HEK293 (cell line): Measurements from ENCODE around the gene RYR2.
A peak's percentile ranks its signal among the peaks of the same experiment; 100 is the strongest.

Experiments used
- CTCF ChIA-PET: fragments of 350-600 bp; formaldehyde crosslinking; extraction: SDS; loops from one replicate; lab custom pipeline; 2021; ENCODE audit warnings: antibody characterized with exemption; lab: Yijun Ruan, JAX
- POLR2A ChIA-PET: fragments of 300-600 bp; formaldehyde crosslinking; extraction: SDS; loops from one replicate; lab custom pipeline; 2020; ENCODE audit warnings: antibody characterized with exemption, inconsistent platforms; lab: Yijun Ruan, JAX
- H3K27ac ChIP-seq: fragments of 200-500 bp; sonication (Bioruptor generic); 2 replicates; pipeline ENCODE4 v1.5.1; 2014; ENCODE audit warnings: low read depth, low read length, control low read depth, inconsistent platforms; ENCODE audit errors: extremely low read depth
- H3K36me3 ChIP-seq, 2 experiments: fragments of 200-500 bp in 1 of 2; sonication (Bioruptor generic) in 1 of 2; 1 replicate in 1 of 2; 2 replicates in 1 of 2; pipeline ENCODE4 v1.5.1; 2014 to 2017; ENCODE audit warnings: inconsistent platforms in 2 of 2, low read length in 2 of 2; ENCODE audit not compliant: control insufficient read depth in 2 of 2, insufficient read depth in 1 of 2
- H3K4me1 ChIP-seq: fragments of 200-500 bp; sonication (Bioruptor generic); 2 replicates; pipeline ENCODE4 v1.5.1; 2014; ENCODE audit warnings: mild to moderate bottlenecking, low read length, inconsistent platforms; ENCODE audit not compliant: control insufficient read depth, insufficient read depth
- H3K4me3 ChIP-seq: 2 replicates; pipeline ENCODE4 v1.5.1; 2011; ENCODE audit warnings: low read depth, mild to moderate bottlenecking, control low read depth, low read length, moderate library complexity
- H3K9me3 ChIP-seq: fragments of 200-500 bp; sonication (Bioruptor generic); 2 replicates; pipeline ENCODE4 v1.5.1; 2014; ENCODE audit warnings: low read depth, low read length, inconsistent platforms; ENCODE audit not compliant: control insufficient read depth, insufficient read depth
- FEZF1 ChIP-seq: fragments of 450-650 bp; formaldehyde crosslinking; IDR thresholded peaks from 2 replicates; pipeline ENCODE4 v1.5.1; 2016; ENCODE audit warnings: missing biosample characterization, missing genetic modification characterization
- KLF16 ChIP-seq: fragments of 450-650 bp; formaldehyde crosslinking; IDR thresholded peaks from 2 replicates; pipeline ENCODE4 v1.5.1; 2017; ENCODE audit warnings: missing biosample characterization, missing genetic modification characterization
- MYNN ChIP-seq: fragments of 450-650 bp; formaldehyde crosslinking; IDR thresholded peaks from 2 replicates; pipeline ENCODE4 v1.5.1; 2016; ENCODE audit warnings: missing biosample characterization, missing genetic modification characterization, borderline replicate concordance
- ZNF239 ChIP-seq: fragments of 450-650 bp; formaldehyde crosslinking; IDR thresholded peaks from 2 replicates; pipeline ENCODE4 v1.5.1; 2016; ENCODE audit warnings: missing biosample characterization, missing genetic modification characterization
- ZNF350 ChIP-seq: fragments of 450-650 bp; formaldehyde crosslinking; IDR thresholded peaks from 2 replicates; pipeline ENCODE4 v1.5.0; 2017; ENCODE audit warnings: missing biosample characterization, mild to moderate bottlenecking, missing genetic modification characterization
- ZNF48 ChIP-seq: fragments of 450-650 bp; formaldehyde crosslinking; IDR thresholded peaks from 2 replicates; pipeline ENCODE4 v1.5.1; 2016; ENCODE audit warnings: missing biosample characterization, missing genetic modification characterization
- ZNF544 ChIP-seq: fragments of 450-650 bp; formaldehyde crosslinking; IDR thresholded peaks from 2 replicates; pipeline ENCODE4 v1.5.0; 2017; ENCODE audit warnings: missing biosample characterization, missing genetic modification characterization
- ZNF548 ChIP-seq: fragments of 450-650 bp; formaldehyde crosslinking; IDR thresholded peaks from 2 replicates; pipeline ENCODE4 v1.5.1; 2016; ENCODE audit warnings: missing biosample characterization, missing genetic modification characterization
- ZNF571 ChIP-seq: fragments of 450-650 bp; formaldehyde crosslinking; IDR thresholded peaks from 2 replicates; pipeline ENCODE4 v1.5.0; 2017; ENCODE audit warnings: missing biosample characterization, missing genetic modification characterization
- ZNF776 ChIP-seq: fragments of 450-650 bp; formaldehyde crosslinking; IDR thresholded peaks from 2 replicates; pipeline ENCODE4 v1.5.0; 2017; ENCODE audit warnings: missing biosample characterization, missing genetic modification characterization, borderline replicate concordance
- ZNF830 ChIP-seq: fragments of 450-650 bp; IDR thresholded peaks from 2 replicates; pipeline ENCODE4 v1.5.0; 2018; ENCODE audit warnings: missing biosample characterization, missing genetic modification characterization, low read depth, mild to moderate bottlenecking, moderate library complexity
- TF ChIP-seq, protein P1 (sequence below): fragments of 450-650 bp; formaldehyde crosslinking; IDR thresholded peaks from 2 replicates; pipeline ENCODE4 v1.5.1; 2016; ENCODE audit warnings: missing biosample characterization, missing genetic modification characterization
- TF ChIP-seq, protein P2 (sequence below): fragments of 450-650 bp; formaldehyde crosslinking; IDR thresholded peaks from 2 replicates; pipeline ENCODE4 v1.5.1; 2017; ENCODE audit warnings: missing biosample characterization, missing genetic modification characterization
- TF ChIP-seq, protein P3 (sequence below): fragments of 450-650 bp; formaldehyde crosslinking; IDR thresholded peaks from 2 replicates; pipeline ENCODE4 v1.5.1; 2016; ENCODE audit warnings: missing biosample characterization, missing genetic modification characterization
- TF ChIP-seq, protein P4 (sequence below): fragments of 450-650 bp; formaldehyde crosslinking; IDR thresholded peaks from 2 replicates; pipeline ENCODE4 v1.5.1; 2016; ENCODE audit warnings: missing biosample characterization, missing genetic modification characterization, borderline replicate concordance
- TF ChIP-seq, protein P5 (sequence below): fragments of 450-650 bp; formaldehyde crosslinking; IDR thresholded peaks from 2 replicates; pipeline ENCODE4 v1.5.1; 2017; ENCODE audit warnings: missing biosample characterization, missing genetic modification characterization
- TF ChIP-seq, protein P6 (sequence below): fragments of 450-650 bp; formaldehyde crosslinking; IDR thresholded peaks from 2 replicates; pipeline ENCODE4 v1.5.1; 2016; ENCODE audit warnings: missing biosample characterization, missing genetic modification characterization, low read depth
- TF ChIP-seq, protein P7 (sequence below): fragments of 450-650 bp; formaldehyde crosslinking; IDR thresholded peaks from 2 replicates; pipeline ENCODE4 v1.5.1; 2016; ENCODE audit warnings: missing biosample characterization, missing genetic modification characterization

RYR2 gene

DNA sequence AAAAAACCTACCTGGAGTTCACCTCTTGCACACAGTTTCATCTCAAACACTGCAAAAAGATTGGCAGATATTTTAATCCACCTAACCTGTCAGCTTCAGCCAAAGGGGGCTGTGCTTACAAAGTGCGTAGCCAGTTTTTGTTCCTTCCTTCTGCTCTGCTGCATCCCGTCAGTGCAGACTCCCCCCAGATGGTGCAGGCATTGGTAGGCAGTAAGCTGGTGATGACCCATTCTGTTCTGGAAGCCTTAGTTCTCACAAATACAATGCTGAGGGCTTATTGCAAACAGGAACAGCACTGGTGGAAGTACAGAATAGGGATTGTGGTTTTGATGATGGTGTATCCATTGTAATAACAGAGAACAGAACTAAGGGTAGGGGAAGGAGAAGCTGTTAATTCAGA, 239.5 kb downstream of the RYR2 start (continued):
- TF ChIP-seq, protein P1, sequence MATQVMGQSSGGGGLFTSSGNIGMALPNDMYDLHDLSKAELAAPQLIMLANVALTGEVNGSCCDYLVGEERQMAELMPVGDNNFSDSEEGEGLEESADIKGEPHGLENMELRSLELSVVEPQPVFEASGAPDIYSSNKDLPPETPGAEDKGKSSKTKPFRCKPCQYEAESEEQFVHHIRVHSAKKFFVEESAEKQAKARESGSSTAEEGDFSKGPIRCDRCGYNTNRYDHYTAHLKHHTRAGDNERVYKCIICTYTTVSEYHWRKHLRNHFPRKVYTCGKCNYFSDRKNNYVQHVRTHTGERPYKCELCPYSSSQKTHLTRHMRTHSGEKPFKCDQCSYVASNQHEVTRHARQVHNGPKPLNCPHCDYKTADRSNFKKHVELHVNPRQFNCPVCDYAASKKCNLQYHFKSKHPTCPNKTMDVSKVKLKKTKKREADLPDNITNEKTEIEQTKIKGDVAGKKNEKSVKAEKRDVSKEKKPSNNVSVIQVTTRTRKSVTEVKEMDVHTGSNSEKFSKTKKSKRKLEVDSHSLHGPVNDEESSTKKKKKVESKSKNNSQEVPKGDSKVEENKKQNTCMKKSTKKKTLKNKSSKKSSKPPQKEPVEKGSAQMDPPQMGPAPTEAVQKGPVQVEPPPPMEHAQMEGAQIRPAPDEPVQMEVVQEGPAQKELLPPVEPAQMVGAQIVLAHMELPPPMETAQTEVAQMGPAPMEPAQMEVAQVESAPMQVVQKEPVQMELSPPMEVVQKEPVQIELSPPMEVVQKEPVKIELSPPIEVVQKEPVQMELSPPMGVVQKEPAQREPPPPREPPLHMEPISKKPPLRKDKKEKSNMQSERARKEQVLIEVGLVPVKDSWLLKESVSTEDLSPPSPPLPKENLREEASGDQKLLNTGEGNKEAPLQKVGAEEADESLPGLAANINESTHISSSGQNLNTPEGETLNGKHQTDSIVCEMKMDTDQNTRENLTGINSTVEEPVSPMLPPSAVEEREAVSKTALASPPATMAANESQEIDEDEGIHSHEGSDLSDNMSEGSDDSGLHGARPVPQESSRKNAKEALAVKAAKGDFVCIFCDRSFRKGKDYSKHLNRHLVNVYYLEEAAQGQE (tag by site-specific recombination): no peak
- TF ChIP-seq KLF16: no peak

DNA sequence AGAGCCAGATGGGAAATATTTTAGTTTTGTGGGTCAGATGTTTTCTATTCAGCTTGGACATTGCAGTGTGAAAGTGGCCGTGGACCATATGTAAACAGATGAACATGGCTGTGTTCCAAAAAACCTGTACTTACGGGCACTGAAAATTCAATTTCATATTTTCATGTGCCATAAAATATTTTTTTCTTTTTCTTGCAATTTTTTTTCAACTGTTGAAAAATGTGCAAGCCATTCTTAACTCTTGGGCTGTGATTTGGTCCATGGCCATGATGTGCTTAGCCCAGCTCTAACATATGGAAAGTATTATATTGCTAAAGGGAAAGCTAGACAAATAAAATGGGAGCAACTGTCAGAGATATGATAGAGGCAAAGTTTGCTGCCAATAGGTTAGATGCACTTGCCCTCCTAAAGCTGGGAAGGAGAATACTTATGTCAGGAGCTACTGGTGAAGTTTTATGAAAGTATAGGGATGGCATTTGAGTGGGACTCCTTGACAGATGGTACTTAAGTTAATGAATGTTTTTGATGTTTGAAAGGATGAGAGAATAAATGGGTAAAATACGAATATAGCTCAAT, 240.3 kb downstream of the RYR2 start:
- H3K4me3 ChIP-seq: no peak overlapping the region
- H3K36me3 ChIP-seq: no peaks in the 10 kb centered on the region; a peak in 1 of 3 replicates
- TF ChIP-seq FEZF1 (tag by site-specific recombination) (no peak), ZNF239 (tag by site-specific recombination) (no peak), ZNF48 (tag by site-specific recombination) (no peak), MYNN (tag by site-specific recombination) (no peak)
- TF ChIP-seq, protein P2, sequence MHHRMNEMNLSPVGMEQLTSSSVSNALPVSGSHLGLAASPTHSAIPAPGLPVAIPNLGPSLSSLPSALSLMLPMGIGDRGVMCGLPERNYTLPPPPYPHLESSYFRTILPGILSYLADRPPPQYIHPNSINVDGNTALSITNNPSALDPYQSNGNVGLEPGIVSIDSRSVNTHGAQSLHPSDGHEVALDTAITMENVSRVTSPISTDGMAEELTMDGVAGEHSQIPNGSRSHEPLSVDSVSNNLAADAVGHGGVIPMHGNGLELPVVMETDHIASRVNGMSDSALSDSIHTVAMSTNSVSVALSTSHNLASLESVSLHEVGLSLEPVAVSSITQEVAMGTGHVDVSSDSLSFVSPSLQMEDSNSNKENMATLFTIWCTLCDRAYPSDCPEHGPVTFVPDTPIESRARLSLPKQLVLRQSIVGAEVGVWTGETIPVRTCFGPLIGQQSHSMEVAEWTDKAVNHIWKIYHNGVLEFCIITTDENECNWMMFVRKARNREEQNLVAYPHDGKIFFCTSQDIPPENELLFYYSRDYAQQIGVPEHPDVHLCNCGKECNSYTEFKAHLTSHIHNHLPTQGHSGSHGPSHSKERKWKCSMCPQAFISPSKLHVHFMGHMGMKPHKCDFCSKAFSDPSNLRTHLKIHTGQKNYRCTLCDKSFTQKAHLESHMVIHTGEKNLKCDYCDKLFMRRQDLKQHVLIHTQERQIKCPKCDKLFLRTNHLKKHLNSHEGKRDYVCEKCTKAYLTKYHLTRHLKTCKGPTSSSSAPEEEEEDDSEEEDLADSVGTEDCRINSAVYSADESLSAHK (tag by site-specific recombination): no peak
- TF ChIP-seq, protein P3, sequence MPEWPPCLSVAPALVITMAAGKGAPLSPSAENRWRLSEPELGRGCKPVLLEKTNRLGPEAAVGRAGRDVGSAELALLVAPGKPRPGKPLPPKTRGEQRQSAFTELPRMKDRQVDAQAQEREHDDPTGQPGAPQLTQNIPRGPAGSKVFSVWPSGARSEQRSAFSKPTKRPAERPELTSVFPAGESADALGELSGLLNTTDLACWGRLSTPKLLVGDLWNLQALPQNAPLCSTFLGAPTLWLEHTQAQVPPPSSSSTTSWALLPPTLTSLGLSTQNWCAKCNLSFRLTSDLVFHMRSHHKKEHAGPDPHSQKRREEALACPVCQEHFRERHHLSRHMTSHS (tag by site-specific recombination): no peak
- H3K9me3 ChIP-seq: no peaks in the 10 kb centered on the region
- 0 out of 2 replicates have a peak, but pooled peaks cover 2% of the 10 kb centered on the region for H3K4me1 ChIP-seq
- ChIA-PET CTCF (interaction anchor here (0.6 to 1.6 kb wide), 4 partner anchors 10 to 1129 kb away, joined by 3 to 5 read pairs (median 4); no protein-coding TSS in a partner anchor), POLR2A (no interaction called here)
- H3K27ac ChIP-seq: no peak overlapping the region

DNA sequence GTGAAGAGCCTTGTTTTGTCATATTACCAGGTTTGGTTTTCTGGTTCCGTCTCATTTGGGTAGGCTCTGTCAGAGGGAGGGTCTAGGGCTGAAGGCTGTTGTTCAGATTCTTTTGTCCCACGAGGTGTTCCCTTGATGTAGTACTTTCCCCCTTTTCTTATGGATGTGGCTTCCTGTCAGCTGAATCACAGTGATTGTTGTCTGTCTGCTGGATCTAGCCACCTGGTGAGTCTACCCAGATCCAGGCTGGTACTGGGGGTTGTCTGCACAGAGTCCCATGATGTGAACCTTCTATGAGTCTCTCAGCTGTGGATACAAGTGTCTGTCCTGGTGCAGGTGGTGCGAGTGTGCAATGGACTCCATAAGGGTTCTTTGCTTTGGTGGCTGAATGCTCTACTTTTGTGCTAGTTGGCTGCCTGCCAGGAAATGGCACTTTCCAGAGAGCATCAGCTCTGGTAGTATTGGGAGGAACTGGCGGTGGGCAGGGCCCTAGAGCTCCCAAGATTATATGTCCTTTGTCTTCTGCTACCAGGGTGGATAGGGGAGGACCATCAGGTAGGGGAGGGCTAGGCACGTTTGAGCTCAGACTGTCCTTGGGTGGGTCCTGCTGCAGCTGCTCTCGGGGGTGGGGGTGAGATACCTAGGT, 246.0 kb downstream of the RYR2 start:
- ChIA-PET POLR2A (no interaction called here), CTCF (interaction anchor here (0.5 kb wide), 1 partner anchor 33 kb away, joined by 3 read pairs; no protein-coding TSS in a partner anchor)
- TF ChIP-seq, protein P4, sequence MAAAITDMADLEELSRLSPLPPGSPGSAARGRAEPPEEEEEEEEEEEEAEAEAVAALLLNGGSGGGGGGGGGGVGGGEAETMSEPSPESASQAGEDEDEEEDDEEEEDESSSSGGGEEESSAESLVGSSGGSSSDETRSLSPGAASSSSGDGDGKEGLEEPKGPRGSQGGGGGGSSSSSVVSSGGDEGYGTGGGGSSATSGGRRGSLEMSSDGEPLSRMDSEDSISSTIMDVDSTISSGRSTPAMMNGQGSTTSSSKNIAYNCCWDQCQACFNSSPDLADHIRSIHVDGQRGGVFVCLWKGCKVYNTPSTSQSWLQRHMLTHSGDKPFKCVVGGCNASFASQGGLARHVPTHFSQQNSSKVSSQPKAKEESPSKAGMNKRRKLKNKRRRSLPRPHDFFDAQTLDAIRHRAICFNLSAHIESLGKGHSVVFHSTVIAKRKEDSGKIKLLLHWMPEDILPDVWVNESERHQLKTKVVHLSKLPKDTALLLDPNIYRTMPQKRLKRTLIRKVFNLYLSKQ (tag by site-specific recombination): no peak
- TF ChIP-seq ZNF830 (no peak), ZNF544 (tag by site-specific recombination) (peak; percentile 77; the same call in 1 of the 2 replicates), ZNF350 (tag by site-specific recombination) (0 out of 2 replicates have a peak, but pooled peaks have one; percentile 20), ZNF776 (tag by site-specific recombination) (0 out of 2 replicates have a peak, but pooled peaks have one; percentile 54), ZNF571 (tag by site-specific recombination) (0 out of 2 replicates have a peak, but pooled peaks have one; percentile 45), ZNF548 (no peak)
- TF ChIP-seq, protein P5, sequence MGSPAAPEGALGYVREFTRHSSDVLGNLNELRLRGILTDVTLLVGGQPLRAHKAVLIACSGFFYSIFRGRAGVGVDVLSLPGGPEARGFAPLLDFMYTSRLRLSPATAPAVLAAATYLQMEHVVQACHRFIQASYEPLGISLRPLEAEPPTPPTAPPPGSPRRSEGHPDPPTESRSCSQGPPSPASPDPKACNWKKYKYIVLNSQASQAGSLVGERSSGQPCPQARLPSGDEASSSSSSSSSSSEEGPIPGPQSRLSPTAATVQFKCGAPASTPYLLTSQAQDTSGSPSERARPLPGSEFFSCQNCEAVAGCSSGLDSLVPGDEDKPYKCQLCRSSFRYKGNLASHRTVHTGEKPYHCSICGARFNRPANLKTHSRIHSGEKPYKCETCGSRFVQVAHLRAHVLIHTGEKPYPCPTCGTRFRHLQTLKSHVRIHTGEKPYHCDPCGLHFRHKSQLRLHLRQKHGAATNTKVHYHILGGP (tag by site-specific recombination): no peak
- TF ChIP-seq, protein P6, sequence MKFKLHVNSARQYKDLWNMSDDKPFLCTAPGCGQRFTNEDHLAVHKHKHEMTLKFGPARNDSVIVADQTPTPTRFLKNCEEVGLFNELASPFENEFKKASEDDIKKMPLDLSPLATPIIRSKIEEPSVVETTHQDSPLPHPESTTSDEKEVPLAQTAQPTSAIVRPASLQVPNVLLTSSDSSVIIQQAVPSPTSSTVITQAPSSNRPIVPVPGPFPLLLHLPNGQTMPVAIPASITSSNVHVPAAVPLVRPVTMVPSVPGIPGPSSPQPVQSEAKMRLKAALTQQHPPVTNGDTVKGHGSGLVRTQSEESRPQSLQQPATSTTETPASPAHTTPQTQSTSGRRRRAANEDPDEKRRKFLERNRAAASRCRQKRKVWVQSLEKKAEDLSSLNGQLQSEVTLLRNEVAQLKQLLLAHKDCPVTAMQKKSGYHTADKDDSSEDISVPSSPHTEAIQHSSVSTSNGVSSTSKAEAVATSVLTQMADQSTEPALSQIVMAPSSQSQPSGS: no peak
- TF ChIP-seq, protein P7, sequence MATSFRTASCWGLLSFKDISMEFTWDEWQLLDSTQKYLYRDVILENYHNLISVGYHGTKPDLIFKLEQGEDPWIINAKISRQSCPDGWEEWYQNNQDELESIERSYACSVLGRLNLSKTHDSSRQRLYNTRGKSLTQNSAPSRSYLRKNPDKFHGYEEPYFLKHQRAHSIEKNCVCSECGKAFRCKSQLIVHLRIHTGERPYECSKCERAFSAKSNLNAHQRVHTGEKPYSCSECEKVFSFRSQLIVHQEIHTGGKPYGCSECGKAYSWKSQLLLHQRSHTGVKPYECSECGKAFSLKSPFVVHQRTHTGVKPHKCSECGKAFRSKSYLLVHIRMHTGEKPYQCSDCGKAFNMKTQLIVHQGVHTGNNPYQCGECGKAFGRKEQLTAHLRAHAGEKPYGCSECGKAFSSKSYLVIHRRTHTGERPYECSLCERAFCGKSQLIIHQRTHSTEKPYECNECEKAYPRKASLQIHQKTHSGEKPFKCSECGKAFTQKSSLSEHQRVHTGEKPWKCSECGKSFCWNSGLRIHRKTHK (tag by site-specific recombination): no peak
- Histone ChIP-seq H3K36me3 (no peaks in the 10 kb centered on the region; a peak in 1 of 3 replicates), H3K27ac (no peak overlapping the region), H3K4me3 (no peak overlapping the region), H3K4me1 (no peaks in the 10 kb centered on the region), H3K9me3 (no peaks in the 10 kb centered on the region)
